ENCODE measurements around the gene ACTRT2. TPM values are rescaled to one million over a fixed set of nuclear protein-coding genes. Genes with fewer than 3 reads are reported as not detected.

ACTRT2 gene
- total RNA-seq, 1 experiment from 2014 or later, result not detected

- Mint-ChIP-seq H3K9me3 (no peaks in the 10 kb centered on the region), H3K36me3 (ENCODE audit: insufficient read depth in 1 of 3, low read depth in 3 of 3) (no peaks in the 10 kb centered on the region), H3K4me1 (peaks cover 5 to 16% of the 10 kb centered on the region in 2 experiments), H3K4me3 (no peak overlapping the region), H3K27me3 (ENCODE audit: low read depth) (peaks cover 86% of the 10 kb centered on the region), H3K27ac (no peak overlapping the region)
- Histone ChIP-seq H4K8ac (replicated peaks; ENCODE audit: insufficient read length, low read depth, low read length) (no peak overlapping the region), H2BK20ac (ENCODE audit: low read depth, low read length, poor library complexity, severe bottlenecking) (no peak overlapping the region), H3K9ac (ENCODE audit: extremely low read depth, insufficient read length, low read length) (no peak overlapping the region), H2AK5ac (ENCODE audit: insufficient read length, low read length) (no peak overlapping the region), H3T11ph (ENCODE audit: low read length) (no peak overlapping the region), H3K23me2 (ENCODE audit: insufficient read length, low read depth, low read length, poor library complexity, severe bottlenecking) (peaks cover 15% of the 10 kb centered on the region), H2BK12ac (ENCODE audit: insufficient read length, low read depth, low read length) (no peak overlapping the region), H2BK15ac (ENCODE audit: low read depth, low read length) (no peak overlapping the region), H3K18ac (ENCODE audit: insufficient read length, low read depth, low read length) (no peak overlapping the region), H3K9me3 (ENCODE audit: control insufficient read depth, low read depth, low read length) (no peaks in the 10 kb centered on the region), H3K14ac (ENCODE audit: insufficient read depth, low read length) (no peak overlapping the region), H3K79me1 (ENCODE audit: insufficient read depth, low read depth, low read length, poor library complexity, severe bottlenecking) (no peaks in the 10 kb centered on the region), H3K4me2 (ENCODE audit: insufficient read depth, insufficient read length, low read length) (no peak overlapping the region), H3K27ac (ENCODE audit: insufficient read length, low read depth, low read length) (no peak overlapping the region), H4K5ac (ENCODE audit: insufficient read length, low read depth, low read length) (no peak overlapping the region), H4K20me1 (ENCODE audit: control insufficient read depth, insufficient read depth, insufficient read length) (no peaks in the 10 kb centered on the region), H4K91ac (ENCODE audit: insufficient read length, low read depth, low read length) (no peak overlapping the region), H3K4ac (ENCODE audit: low read depth, low read length) (no peak overlapping the region), H3K79me2 (ENCODE audit: insufficient read depth, low read length) (no peaks in the 10 kb centered on the region), H2AFZ (ENCODE audit: low read length) (no peak overlapping the region), H3K4me1 (ENCODE audit: insufficient read depth, low read length) (no peaks in the 10 kb centered on the region), H3K56ac (ENCODE audit: insufficient read length, low read depth, low read length) (no peak overlapping the region), H2BK5ac (ENCODE audit: insufficient read length, low read length) (no peak overlapping the region), H3K27me3 (ENCODE audit: insufficient read depth, low read length) (peaks cover 74% of the 10 kb centered on the region), H3K23ac (ENCODE audit: insufficient read length, low read depth, low read length) (no peak overlapping the region), H2BK120ac (ENCODE audit: low read depth, low read length, poor library complexity, severe bottlenecking) (no peak overlapping the region)
- peak; percentile 61 for TF ChIP-seq CTCF (conservative IDR thresholded peaks at IDR 0.05)
- no peak for DNase-seq
- no CpG with 5 or more reads among the region's 11 CpGs for WGBS (ENCODE audit: extremely low coverage, insufficient read length, low lambda C conversion rate)
Observed at GRCh38 chr1:3066250-3066711, 45.0 kb downstream of the ACTRT2 start.
